ENCODE results near the gene TIMMDC1. TPM values are rescaled to one million over a fixed set of nuclear protein-coding genes. Genes with fewer than 3 reads are reported as not detected.

The TIMMDC1 gene
- total and polyA plus RNA-seq, 9 of the 15 experiments (the other 6 are each of a cell fraction or from before 2014, with no cell fraction given), result 62.1 to 226 (median 86.6) TPM

DNA sequence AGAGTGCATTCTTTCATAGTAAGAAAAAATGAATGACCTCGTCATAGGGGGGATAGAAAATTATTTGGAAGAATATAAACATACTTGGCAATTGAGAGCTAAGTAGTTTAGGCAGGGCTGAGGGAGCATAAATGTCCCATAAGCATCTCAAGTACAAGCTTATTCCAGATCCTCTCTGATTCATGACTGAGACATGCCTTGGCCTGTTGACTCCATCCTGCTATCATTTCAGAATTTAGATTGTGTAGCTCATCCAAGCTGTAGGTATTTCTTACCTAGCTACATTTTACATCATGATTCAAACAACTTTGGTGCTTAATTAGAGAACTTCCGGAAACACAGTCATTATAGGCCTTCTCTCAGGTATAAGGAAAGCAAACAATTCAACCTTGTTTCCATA is 17.3 kb upstream of the TIMMDC1 start:
- Histone ChIP-seq H3K27me3 (ENCODE audit: control insufficient read depth in 2 of 2, insufficient read depth in 2 of 2, low read length in 2 of 2) (no peaks in the 10 kb centered on the region), H3K4me1 (replicated peaks in 1 of 2; ENCODE audit: control insufficient read depth in 2 of 2, insufficient read depth in 2 of 2, low read length in 2 of 2) (no peaks in the 10 kb centered on the region; a peak in 1 of 5 replicates), H3K27ac (ENCODE audit: extremely low read depth, low read depth, low read length) (no peak overlapping the region), H3K4me2 (ENCODE audit: insufficient read depth, low read length) (no peak overlapping the region), H3K4me3 (no peak overlapping the region), H3K9me3 (replicated peaks; ENCODE audit: control insufficient read depth, insufficient read depth, low read depth, low read length) (no peaks in the 10 kb centered on the region), H3K9ac (ENCODE audit: insufficient read depth in 1 of 2, low read depth in 2 of 2, low read length in 2 of 2) (no peak overlapping the region), H3K9me1 (ENCODE audit: control insufficient read depth, insufficient read depth, low read length) (no peaks in the 10 kb centered on the region), H2AFZ (ENCODE audit: low read depth, low read length) (no peak overlapping the region), H4K20me1 (replicated peaks; ENCODE audit: control insufficient read depth, insufficient read depth, low read length) (no peaks in the 10 kb centered on the region), H3K36me3 (ENCODE audit: control insufficient read depth, insufficient read depth, low read length) (peaks cover 61% of the 10 kb centered on the region), H3K79me2 (ENCODE audit: control insufficient read depth, insufficient read depth, low read length) (no peaks in the 10 kb centered on the region)
- FAIRE-seq (no peak), DNase-seq (ENCODE audit: extremely low read depth in 1 of 4, low spot score in 3 of 4) (no peak), ATAC-seq (no peak)
- BruUV-seq (replicated peaks), result no TSS peak
- ChIA-PET CTCF (ENCODE audit: low intra/inter-chr PET ratio) (no interaction called here), POLR2A (interaction anchor here (0.8 kb wide), 1 partner anchor 19 kb away, joined by 3 read pairs; no protein-coding TSS in a partner anchor)
- 95% methylated on average over 2 of the region's 2 CpGs for WGBS (ENCODE audit: insufficient coverage, low coverage, missing lambda C conversion rate)
- intact Hi-C loops (cut with micrococcal nuclease), result no loop called here
- in situ Hi-C loops (cut with MboI), result no loop called here
- TF ChIP-seq CBX2 (IDR thresholded peaks at IDR 0.05; ENCODE audit: insufficient read depth, low read length, poor library complexity, severe bottlenecking) (no peak), RBM25 (IDR thresholded peaks at IDR 0.05; ENCODE audit: low read depth, low read length, severe bottlenecking) (no peak), ZNF592 (IDR thresholded peaks at IDR 0.05) (no peak), CSDE1 (IDR thresholded peaks at IDR 0.05) (no peak), NFATC3 (IDR thresholded peaks at IDR 0.05) (no peak), TBL1XR1 (IDR thresholded peaks at IDR 0.05; ENCODE audit: low read length in 2 of 2) (no peak), MBD2 (IDR thresholded peaks at IDR 0.05; ENCODE audit: borderline replicate concordance, low read depth) (no peak), ZNF324 (CRISPR knock-in tag; IDR thresholded peaks at IDR 0.05) (no peak), SMARCA4 (IDR thresholded peaks at IDR 0.05) (no peak)
- TF ChIP-seq, protein P1, sequence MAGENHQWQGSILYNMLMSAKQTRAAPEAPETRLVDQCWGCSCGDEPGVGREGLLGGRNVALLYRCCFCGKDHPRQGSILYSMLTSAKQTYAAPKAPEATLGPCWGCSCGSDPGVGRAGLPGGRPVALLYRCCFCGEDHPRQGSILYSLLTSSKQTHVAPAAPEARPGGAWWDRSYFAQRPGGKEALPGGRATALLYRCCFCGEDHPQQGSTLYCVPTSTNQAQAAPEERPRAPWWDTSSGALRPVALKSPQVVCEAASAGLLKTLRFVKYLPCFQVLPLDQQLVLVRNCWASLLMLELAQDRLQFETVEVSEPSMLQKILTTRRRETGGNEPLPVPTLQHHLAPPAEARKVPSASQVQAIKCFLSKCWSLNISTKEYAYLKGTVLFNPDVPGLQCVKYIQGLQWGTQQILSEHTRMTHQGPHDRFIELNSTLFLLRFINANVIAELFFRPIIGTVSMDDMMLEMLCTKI (IDR thresholded peaks at IDR 0.05; ENCODE audit: partially characterized antibody), result no peak
- TF ChIP-seq, protein P2, sequence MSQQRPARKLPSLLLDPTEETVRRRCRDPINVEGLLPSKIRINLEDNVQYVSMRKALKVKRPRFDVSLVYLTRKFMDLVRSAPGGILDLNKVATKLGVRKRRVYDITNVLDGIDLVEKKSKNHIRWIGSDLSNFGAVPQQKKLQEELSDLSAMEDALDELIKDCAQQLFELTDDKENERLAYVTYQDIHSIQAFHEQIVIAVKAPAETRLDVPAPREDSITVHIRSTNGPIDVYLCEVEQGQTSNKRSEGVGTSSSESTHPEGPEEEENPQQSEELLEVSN (IDR thresholded peaks at IDR 0.05; ENCODE audit: borderline replicate concordance in 1 of 2, extremely low read depth in 1 of 2, insufficient read depth in 1 of 2, insufficient read length in 1 of 2, low read depth in 1 of 2, low read length in 1 of 2, poor library complexity in 1 of 2, severe bottlenecking in 1 of 2), result no peak
